Fibroblast of skin of left biceps (primary cell): ENCODE data around the gene MT3.

Experiments
- DNase-seq, 2 experiments: peaks; one replicate each; pipeline ENCODE4 v3.0.0-alpha.2; 2013; ENCODE audit warnings: low read depth in 2 of 2

Gene MT3

GRCh38 chr16:56631197-56631596 lies 41.9 kb downstream of the MT3 start:
- no peak for DNase-seq

DNA sequence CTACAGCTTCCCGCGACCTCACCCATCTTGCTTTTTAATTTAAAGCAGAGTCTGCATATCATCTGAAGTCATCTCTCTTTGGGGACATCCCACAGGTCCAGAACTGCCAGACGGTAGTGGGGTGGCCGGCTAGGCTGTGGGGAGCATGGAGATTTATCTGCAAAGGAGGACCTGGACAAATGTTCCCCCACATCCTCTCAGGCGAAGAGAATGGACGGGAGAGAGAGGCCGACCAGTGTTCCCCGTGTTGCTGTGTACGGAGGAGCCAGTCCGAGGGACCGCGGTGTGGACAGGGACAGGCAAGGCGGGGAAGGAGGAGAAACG lies 42.5 kb downstream of the MT3 start:
- DNase-seq, result no peak

- no peak for DNase-seq
Observed at GRCh38 chr16:56632156-56632847, 43.0 kb downstream of the MT3 start, which contains the start of gene MT1M. Gene MT1M (plus strand): TSS chr16:56632659. CDS start chr16:56632732, 73 bp downstream.

- no peak for DNase-seq
Observed at GRCh38 chr16:56632848-56633365, 43.6 kb downstream of the MT3 start.

DNA sequence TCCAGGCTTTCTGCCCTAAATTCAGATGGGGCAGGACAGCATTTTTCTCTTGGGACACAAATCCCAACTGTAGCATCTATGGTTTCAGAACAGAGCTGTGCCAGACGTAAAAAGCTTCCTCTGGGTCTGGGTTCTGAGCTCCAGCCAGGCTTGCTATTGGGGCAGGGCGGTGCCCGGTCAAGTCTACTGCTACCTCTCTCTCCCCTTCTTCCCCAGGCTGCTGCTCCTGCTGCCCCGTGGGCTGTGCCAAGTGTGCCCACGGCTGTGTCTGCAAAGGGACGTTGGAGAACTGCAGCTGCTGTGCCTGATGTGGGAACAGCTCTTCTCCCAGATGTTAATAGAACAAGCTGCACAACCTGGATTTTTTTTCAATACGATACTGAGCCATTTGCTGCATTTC lies 44.2 kb downstream of the MT3 start:
- DNase-seq, result no peak

DNA sequence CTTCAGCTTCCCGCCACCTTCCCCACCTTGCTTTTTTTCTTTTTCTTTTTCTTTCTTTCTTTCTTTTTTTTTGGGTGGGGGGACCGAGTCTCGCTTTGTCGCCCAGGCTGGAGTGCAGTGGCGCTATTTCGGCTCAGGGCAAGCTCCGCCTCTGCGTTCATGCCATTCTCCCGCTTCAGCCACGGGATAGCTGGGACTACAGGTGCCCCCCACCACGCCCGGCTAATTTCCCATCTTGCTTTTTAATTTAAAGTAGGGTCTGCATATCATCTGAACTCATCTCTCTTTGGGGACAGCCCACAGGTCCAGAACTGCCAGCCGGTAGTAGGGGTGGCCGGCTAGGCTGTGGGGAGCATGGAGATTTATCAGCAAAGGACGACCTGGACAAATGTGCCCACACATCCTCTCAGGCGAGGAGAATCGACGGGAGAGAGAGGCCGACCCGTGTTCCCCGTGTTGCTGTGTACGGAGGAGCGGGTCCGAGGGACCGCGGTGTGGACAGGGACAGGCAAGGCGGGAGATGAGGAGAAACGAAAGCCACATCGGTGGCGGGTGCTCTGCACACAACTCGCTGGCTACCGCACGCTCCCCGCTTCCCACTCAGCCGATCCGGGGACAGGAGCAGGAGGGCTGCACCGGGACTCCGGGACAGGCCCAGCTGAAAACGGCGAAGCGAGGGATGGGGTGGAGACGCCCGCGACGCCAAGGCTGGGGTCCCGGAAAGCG lies 45.5 kb downstream of the MT3 start:
- DNase-seq, result no peak

DNA sequence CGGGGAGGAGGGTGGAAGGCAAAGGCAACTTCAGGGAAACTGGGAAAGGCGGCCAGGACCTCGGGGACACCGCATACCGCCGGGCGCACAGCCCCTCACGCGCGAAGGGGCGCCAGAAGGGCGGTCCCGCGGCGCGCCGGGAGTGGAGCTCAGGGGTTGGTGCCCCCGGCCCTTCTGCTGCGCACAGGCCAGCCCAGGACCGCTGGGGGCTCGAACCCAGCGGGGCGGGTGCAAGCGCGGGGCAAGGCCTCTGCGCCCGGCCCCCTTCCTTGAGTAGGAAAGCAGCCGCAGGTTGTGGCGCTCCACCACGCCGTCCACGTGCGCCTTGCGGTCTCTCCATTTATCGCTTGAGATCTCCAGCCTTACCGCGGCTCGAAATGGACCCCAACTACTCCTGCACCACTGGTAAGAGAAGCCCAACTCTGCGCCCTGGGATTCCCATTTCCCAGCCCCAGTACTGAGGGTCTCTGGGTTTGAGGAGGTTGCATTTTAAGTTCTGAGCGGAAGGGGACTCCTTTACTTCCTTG lies 46.2 kb downstream of the MT3 start:
- no peak for DNase-seq

DNA sequence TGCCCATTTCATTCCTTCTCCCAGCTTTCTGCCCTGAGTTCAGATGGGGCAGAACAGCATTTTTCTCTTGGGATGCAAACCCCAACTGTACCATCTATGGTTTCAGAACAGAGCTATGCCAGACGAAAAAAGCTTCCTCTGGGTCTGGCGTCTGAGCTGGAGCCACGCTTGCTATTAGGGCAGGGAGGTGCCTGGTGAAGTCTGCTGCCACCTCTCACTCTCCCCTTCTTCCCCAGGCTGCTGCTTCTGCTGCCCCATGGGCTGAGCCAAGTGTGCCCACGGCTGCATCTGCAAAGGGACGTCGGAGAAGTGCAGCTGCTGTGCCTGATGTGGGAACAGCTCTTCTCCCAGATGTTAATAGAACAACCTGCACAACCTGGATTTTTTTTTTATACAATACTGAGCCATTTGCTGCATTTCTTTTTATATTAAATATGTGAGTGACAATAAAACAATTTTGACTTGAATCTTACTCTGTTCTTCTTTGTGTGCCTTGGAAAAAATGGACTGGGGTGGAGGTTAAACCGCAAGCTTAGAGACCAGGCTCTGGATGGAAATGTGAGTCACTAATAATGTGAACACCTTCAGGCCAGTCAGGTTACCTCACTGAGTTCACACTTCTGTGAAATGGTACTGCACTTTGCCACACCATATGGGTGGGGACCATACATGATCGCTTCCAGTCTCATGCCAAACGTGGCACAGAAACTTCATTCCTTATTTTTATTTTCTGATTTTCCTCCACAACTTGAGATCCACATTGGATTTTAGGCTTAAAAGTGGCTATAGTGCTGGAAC lies 47.5 kb downstream of the MT3 start:
- DNase-seq, result no peak

DNA sequence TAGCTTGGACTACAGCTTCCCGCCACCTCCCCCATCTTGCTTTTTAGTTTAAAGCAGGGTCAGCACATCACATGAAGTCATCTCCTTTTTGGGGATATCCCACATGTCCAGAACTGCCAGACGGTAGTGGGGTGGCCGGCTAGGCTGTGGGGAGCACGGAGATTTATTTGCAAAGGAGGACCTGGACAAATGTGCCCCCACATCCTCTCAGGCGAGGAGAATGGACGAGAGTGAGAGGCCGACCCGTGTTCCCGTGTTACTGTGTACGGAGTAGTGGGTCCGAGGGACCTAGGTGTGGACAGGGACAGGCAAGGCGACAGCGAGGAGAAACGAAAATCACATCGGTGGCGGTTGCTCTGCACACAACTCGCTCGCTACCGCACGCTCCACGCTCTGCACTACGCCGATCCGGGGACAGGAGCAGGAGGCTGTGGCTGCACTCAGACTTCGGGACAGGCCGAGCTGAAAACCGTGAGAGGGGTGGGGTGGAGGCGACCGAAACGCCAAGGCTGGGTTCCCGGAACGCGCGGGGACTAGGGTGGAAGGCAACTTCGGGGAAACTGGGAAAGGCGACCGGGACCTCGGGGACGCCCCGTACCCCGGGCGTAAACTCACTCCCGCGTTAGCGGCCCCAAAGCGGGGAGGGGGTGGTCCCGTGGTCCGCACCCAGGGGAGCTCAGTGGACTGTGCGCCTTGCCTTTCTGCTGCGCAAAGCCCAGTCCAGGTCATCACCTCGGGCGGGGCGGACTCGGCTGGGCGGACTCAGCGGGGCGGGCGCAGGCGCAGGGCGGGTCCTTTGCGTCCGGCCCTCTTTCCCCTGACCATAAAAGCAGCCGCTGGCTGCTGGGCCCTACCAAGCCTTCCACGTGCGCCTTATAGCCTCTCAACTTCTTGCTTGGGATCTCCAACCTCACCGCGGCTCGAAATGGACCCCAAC lies 48.8 kb downstream of the MT3 start, which contains the start of gene MT1A:
MT1A (plus strand) TSS at position 853 of the 937 bp plus-strand sequence; CDS start at position 926, 73 bp downstream.
- no peak for DNase-seq

- DNase-seq, result no peak
Observed at GRCh38 chr16:56639045-56639444, 49.7 kb downstream of the MT3 start.

DNA sequence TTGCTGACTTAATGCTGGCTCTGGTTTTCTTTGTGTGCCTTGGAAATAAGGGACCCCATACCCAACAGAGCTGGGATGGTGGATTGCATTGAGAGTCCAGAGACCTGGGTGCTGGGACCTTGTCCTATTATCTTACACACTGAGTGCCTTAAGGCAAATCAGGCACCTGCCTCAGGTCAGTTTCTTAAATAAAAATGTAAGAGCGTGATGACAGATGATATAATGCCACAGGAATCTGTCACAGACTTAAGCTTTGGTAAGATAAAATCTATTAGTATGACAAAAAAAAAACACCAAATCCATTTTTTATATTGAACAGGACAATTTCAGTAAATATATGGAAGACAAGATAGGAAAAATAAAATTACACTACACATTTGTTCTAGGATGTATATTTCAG lies 50.7 kb downstream of the MT3 start:
- DNase-seq, result no peak
